Measurements from ENCODE around the gene NEB.

GRCh38 chr2:151624271-151624670 lies 110.0 kb downstream of the NEB start:
- no peak for TF ChIP-seq CTCF (IDR thresholded peaks at IDR 0.05 in 8 of 11, conservative IDR thresholded peaks at IDR 0.05 in 3 of 11)
- TF ChIP-seq POLR2AphosphoS5 (IDR thresholded peaks at IDR 0.05): no peak

Data from spleen (tissue), 7 donors.